GM23338 (cell line): Measurements from ENCODE around the gene CRBN. TPM values are rescaled to one million over a fixed set of nuclear protein-coding genes. Genes with fewer than 3 reads are reported as not detected.

Experiments
- ATAC-seq: fragments of 200-7000 bp; cut with Tn5 transposase; 3 replicates; pipeline ENCODE4 v1.9.1; 2020
- DNase-seq: peaks from one replicate; pipeline ENCODE4 v3.0.0-alpha.2; 2015; ENCODE audit warnings: low spot score
- H2AFZ ChIP-seq: fragments of 200-600 bp; sonication (generic); 2 replicates; pipeline ENCODE4 v1.8.0; 2016; ENCODE audit warnings: antibody characterized with exemption, mild to moderate bottlenecking, moderate library complexity
- H3F3A ChIP-seq: fragments of 200-600 bp; sonication (generic); replicated peaks from 2 replicates; pipeline ENCODE4 v1.8.0; 2017; ENCODE audit warnings: antibody characterized with exemption, mixed run types, low read depth
- H3K27ac ChIP-seq: fragments of 200-600 bp; sonication (generic); 2 replicates; pipeline ENCODE4 v1.6.1; 2016; ENCODE audit warnings: low read depth
- H3K27me3 ChIP-seq: fragments of 200-600 bp; sonication (generic); 2 replicates; pipeline ENCODE4 v1.8.0; 2016; ENCODE audit warnings: mild to moderate bottlenecking, mixed run types, moderate library complexity; ENCODE audit not compliant: insufficient read depth
- H3K36me3 ChIP-seq: fragments of 200-600 bp; sonication (generic); 2 replicates; pipeline ENCODE4 v1.8.0; 2016; ENCODE audit warnings: mild to moderate bottlenecking; ENCODE audit not compliant: insufficient read depth
- H3K4me1 ChIP-seq: fragments of 200-600 bp; sonication (generic); 2 replicates; pipeline ENCODE4 v1.8.0; 2016; ENCODE audit warnings: mild to moderate bottlenecking, moderate library complexity; ENCODE audit not compliant: insufficient read depth
- H3K4me2 ChIP-seq: fragments of 200-600 bp; sonication (generic); 2 replicates; pipeline ENCODE4 v1.7.1; 2017; ENCODE audit warnings: mixed run types
- H3K4me3 ChIP-seq: fragments of 200-600 bp; sonication (generic); 2 replicates; pipeline ENCODE4 v1.6.1; 2016; ENCODE audit warnings: mixed run types
- H3K79me2 ChIP-seq: fragments of 200-600 bp; sonication (generic); replicated peaks from 2 replicates; pipeline ENCODE4 v1.8.0; 2017; ENCODE audit warnings: mild to moderate bottlenecking; ENCODE audit not compliant: insufficient read depth
- H3K9me2 ChIP-seq: fragments of 200-600 bp; sonication (generic); 2 replicates; pipeline ENCODE4 v1.8.0; 2017; ENCODE audit not compliant: insufficient read depth
- H4K20me1 ChIP-seq: fragments of 200-600 bp; sonication (generic); replicated peaks from 2 replicates; pipeline ENCODE4 v1.8.0; 2017; ENCODE audit warnings: mild to moderate bottlenecking; ENCODE audit not compliant: insufficient read depth
- H3K27ac Mint-ChIP-seq: 2 replicates; pipeline ENCODE4 v1.8.0; 2020; ENCODE audit warnings: inconsistent platforms, mild to moderate bottlenecking, moderate library complexity, mixed read lengths
- H3K27me3 Mint-ChIP-seq: 3 replicates; pipeline ENCODE4 v1.8.0; 2022; ENCODE audit warnings: low read depth, mild to moderate bottlenecking, moderate library complexity, mixed read lengths, inconsistent platforms; ENCODE audit not compliant: insufficient read depth, poor library complexity
- H3K36me3 Mint-ChIP-seq: 3 replicates; pipeline ENCODE4 v1.8.0; 2021; ENCODE audit warnings: low read depth, mild to moderate bottlenecking, inconsistent platforms, moderate library complexity, mixed read lengths
- H3K4me1 Mint-ChIP-seq: 3 replicates; pipeline ENCODE4 v1.8.0; 2020; ENCODE audit warnings: mild to moderate bottlenecking, inconsistent platforms, mixed read lengths
- H3K4me3 Mint-ChIP-seq: 3 replicates; pipeline ENCODE4 v1.8.0; 2021; ENCODE audit warnings: moderate library complexity, mild to moderate bottlenecking, inconsistent platforms, mixed read lengths
- H3K9me3 Mint-ChIP-seq: 3 replicates; pipeline ENCODE4 v1.8.0; 2020; ENCODE audit warnings: moderate library complexity, mild to moderate bottlenecking, inconsistent platforms, mixed read lengths
- CTCF ChIP-seq, 2 experiments: fragments of 200-600 bp in 1 of 2; sonication (generic) in 1 of 2; conservative IDR thresholded peaks; 2 replicates each; pipeline versions ENCODE4 v1.5.1 to v1.6.1; 2016 to 2017; ENCODE audit warnings: antibody characterized with exemption in 2 of 2, low read depth in 2 of 2, mild to moderate bottlenecking in 2 of 2, moderate library complexity in 1 of 2
- NANOG ChIP-seq: IDR thresholded peaks from 2 replicates; pipeline ENCODE4 v1.6.1; 2016; ENCODE audit warnings: antibody characterized with exemption, borderline replicate concordance
- ZNF462 ChIP-seq: fragments of 250-450 bp; sonication (Bioruptor Pico); IDR thresholded peaks from 2 replicates; pipeline ENCODE4 v1.5.0; 2020; ENCODE audit warnings: mild to moderate bottlenecking, moderate library complexity
- polyA plus RNA-seq: library from polyadenylated mRNA; unstranded; fragments of >200 nt; fragmentation: Nextera tagmentation; extraction: Ambion mirVana; gene quantifications from 2 replicates; pipeline ENCODE4 v1.2.1, GENCODE V29; 2016
- total RNA-seq: library from RNA; depleted of rRNA; stranded (reverse); fragments of >200 nt; shearing (Covaris generic); gene quantifications from 2 replicates; pipeline ENCODE4 v1.2.3, GENCODE V29; 2014

Gene CRBN
- total and polyA plus RNA-seq, 2 experiments from 2014 or later, result 33.6 to 41.7 TPM

GRCh38 chr3:3172627-3173026, 6.9 kb downstream of the CRBN start:
- Mint-ChIP-seq H3K27me3 (no peaks in the 10 kb centered on the region), H3K4me3 (no peak overlapping the region), H3K9me3 (no peaks in the 10 kb centered on the region), H3K36me3 (peaks cover 33% of the 10 kb centered on the region), H3K4me1 (no peaks in the 10 kb centered on the region), H3K27ac (no peak overlapping the region)
- ATAC-seq (no peak), DNase-seq (no peak)
- Histone ChIP-seq H3K36me3 (peaks cover 26% of the 10 kb centered on the region), H4K20me1 (peaks cover 7% of the 10 kb centered on the region), H3K4me3 (no peak overlapping the region), H3F3A (no peaks in the 10 kb centered on the region), H3K79me2 (peaks cover 25% of the 10 kb centered on the region), H3K27ac (no peak overlapping the region), H2AFZ (no peak overlapping the region), H3K4me1 (no peaks in the 10 kb centered on the region), H3K4me2 (no peak overlapping the region), H3K9me2 (no peaks in the 10 kb centered on the region), H3K27me3 (no peaks in the 10 kb centered on the region)
- no peak for TF ChIP-seq ZNF462

- no peaks in the 10 kb centered on the region for H3K4me1 Mint-ChIP-seq
- no peaks in the 10 kb centered on the region for H3K27me3 Mint-ChIP-seq
- Histone ChIP-seq H3K79me2 (peaks cover 9% of the 10 kb centered on the region), H3K4me2 (no peak overlapping the region), H3K4me1 (no peaks in the 10 kb centered on the region), H3F3A (no peaks in the 10 kb centered on the region), H3K27ac (no peak overlapping the region), H2AFZ (no peak overlapping the region), H4K20me1 (no peaks in the 10 kb centered on the region; the same call in none of the 2 replicates), H3K9me2 (no peaks in the 10 kb centered on the region), H3K27me3 (no peaks in the 10 kb centered on the region), H3K36me3 (peaks cover 36% of the 10 kb centered on the region), H3K4me3 (no peak overlapping the region)
- DNase-seq, result peak; percentile 48
- peaks cover 47% of the 10 kb centered on the region for H3K36me3 Mint-ChIP-seq
- TF ChIP-seq CTCF (conservative IDR thresholded peaks at IDR 0.05; ENCODE audit: low read depth in 2 of 2) (peak; percentile 52 to 63; a peak in 3 of 4 replicates), NANOG (no peak)
- H3K9me3 Mint-ChIP-seq, result no peaks in the 10 kb centered on the region
- no peak overlapping the region for H3K4me3 Mint-ChIP-seq
- ATAC-seq, result no peak
- H3K27ac Mint-ChIP-seq, result no peak overlapping the region
These were observed 8.5 kb downstream of the CRBN start for GRCh38 chr3:3170998-3171397.
